Heart left ventricle (tissue), 16 donors: ENCODE results near the gene CELSR1. TPM values are rescaled to one million over a fixed set of nuclear protein-coding genes. Genes with fewer than 3 reads are reported as not detected.

Source experiments
- ATAC-seq, 4 donors: fragments of 200-7000 bp; cut with Tn5 transposase; one replicate each; pipeline ENCODE4 v1.9.1; 2020 to 2022; ENCODE audit warnings: moderate library complexity in 4 of 4, mild to moderate bottlenecking in 3 of 4, moderate number of reproducible peaks in 1 of 4
- DNase-seq, 5 donors: peaks; one replicate each; pipeline ENCODE4 v3.0.0-alpha.2; 2020
- H3K27ac ChIP-seq, 12 donors: fragments of 200-600 bp; sonication (generic) in 4 of 12; one replicate each; pipeline versions ENCODE4 v1.5.0 to v1.8.0; 2016 to 2022; ENCODE audit warnings: mild to moderate bottlenecking in 2 of 12
- H3K27me3 ChIP-seq, 9 donors: fragments of 200-600 bp; sonication (generic) in 2 of 9; one replicate each; pipeline versions ENCODE4 v1.5.1 to v1.8.0; 2016 to 2022; ENCODE audit warnings: mild to moderate bottlenecking in 3 of 9
- H3K36me3 ChIP-seq, 9 donors: fragments of 200-600 bp; sonication (generic) in 2 of 9; one replicate each; pipeline versions ENCODE4 v1.5.0 to v1.8.0; 2018 to 2022; ENCODE audit warnings: mild to moderate bottlenecking in 2 of 9
- H3K4me1 ChIP-seq, 12 donors: fragments of 200-600 bp; sonication (generic) in 4 of 12; one replicate each; pipeline versions ENCODE4 v1.5.0 to v1.8.0; 2016 to 2022; ENCODE audit warnings: mild to moderate bottlenecking in 3 of 12
- H3K4me3 ChIP-seq, 12 donors: fragments of 200-600 bp; sonication (generic) in 4 of 12; one replicate each; pipeline versions ENCODE4 v1.5.0 to v1.8.0; 2017 to 2022; ENCODE audit warnings: mild to moderate bottlenecking in 9 of 12, moderate library complexity in 4 of 12
- H3K9me3 ChIP-seq, 12 donors: fragments of 200-600 bp; sonication (generic) in 4 of 12; one replicate each; pipeline versions ENCODE4 v1.5.0 to v1.8.0; 2016 to 2022; ENCODE audit warnings: mild to moderate bottlenecking in 1 of 12
- POLR2A ChIP-seq, 2 donors: fragments of 450-650 bp; IDR thresholded peaks; one replicate each; pipeline ENCODE4 v1.6.1; 2017; ENCODE audit warnings: antibody characterized with exemption in 2 of 2, mild to moderate bottlenecking in 2 of 2, moderate library complexity in 2 of 2
- WGBS, 4 donors: extraction: QIAGEN DNeasy Blood & Tissue Kit in 2 of 4; methylation state at CpG; one replicate each; pipeline versions ENCODE4 v1.1.5 to v1.1.7; 2013 to 2018; 5-methylcytosine and 5-hydroxymethylcytosine counted together
- intact Hi-C, 10 donors: fragments of 100-400 bp; cut with DNase I; formaldehyde crosslinking; loops; one replicate each; pipeline versions ENCODE4 v1.11.1 to v1.14.2; 2022
- polyA plus RNA-seq, 2 donors: library from polyadenylated mRNA; stranded (reverse); fragments of 200-250 nt; gene quantifications; one replicate each; pipeline ENCODE4 v1.2.3, GENCODE V29; 2013
- total RNA-seq, 9 donors: library from RNA; depleted of rRNA in 2 of 9; stranded (reverse); fragments of >200 nt in 2 of 9; fragmentation: NEBNext Ultra II Directional in 3 of 9; extraction: Animal tissue kit (Norgen Biotek cat#: 25700) in 3 of 9; gene quantifications; one replicate each; pipeline versions ENCODE4 v1.1.0 to v1.2.4, GENCODE V29; 2016 to 2023
- TF ChIP-seq, protein P1 (sequence below), 12 donors: fragments of 200-600 bp; sonication (generic) in 4 of 12; IDR thresholded peaks; one replicate each; pipeline versions ENCODE4 v1.5.0 to v1.8.0; 2018 to 2022; ENCODE audit warnings: antibody characterized with exemption in 12 of 12, mild to moderate bottlenecking in 5 of 12
- donor health status: ischemic (EF 13 %, LVEDD 7.1; RV severe dilation, severe dysfunction).
- donor health status: healthy with polysubstance abuse.
- donor health status: DM: no; HTN: yes; CAD: no.
- donor health status: DM: no; HTN: no; CAD: no.
- donor health status: ischemic (EF 25% LVEDD 6.9; RV normal size, moderate dysfunction).
- donor health status: ischemic (EF 25% LVEDD 5.7; RV mildly dilated, moderate dysfunction).
- donor health status: healthy.
- donor health status: DM: yes; HTN: yes; CAD: no.
- donor health status: ischemic (EF 35%, LVEDD 5.7; RV mildly dilated, moderate dysfunction).
- donor health status: nonischemic (EF 11% LVEDD 7.7; RV severe dilation, severe dysfunction).
- donor health status: DM: yes; HTN: yes; CAD: no.
- donor health status: PGD.
- donor health status: ischemic (EF 29% LVEDD 5.4; RV normal size, mild dysfunction).
- donor health status: nonischemic (EF 23%, LVEDD 6.1; RV moderate dilation, normal function).

CELSR1 gene
- total and polyA plus RNA-seq, 11 donors = 5.9 to 15.8 (median 11.9) TPM

DNA sequence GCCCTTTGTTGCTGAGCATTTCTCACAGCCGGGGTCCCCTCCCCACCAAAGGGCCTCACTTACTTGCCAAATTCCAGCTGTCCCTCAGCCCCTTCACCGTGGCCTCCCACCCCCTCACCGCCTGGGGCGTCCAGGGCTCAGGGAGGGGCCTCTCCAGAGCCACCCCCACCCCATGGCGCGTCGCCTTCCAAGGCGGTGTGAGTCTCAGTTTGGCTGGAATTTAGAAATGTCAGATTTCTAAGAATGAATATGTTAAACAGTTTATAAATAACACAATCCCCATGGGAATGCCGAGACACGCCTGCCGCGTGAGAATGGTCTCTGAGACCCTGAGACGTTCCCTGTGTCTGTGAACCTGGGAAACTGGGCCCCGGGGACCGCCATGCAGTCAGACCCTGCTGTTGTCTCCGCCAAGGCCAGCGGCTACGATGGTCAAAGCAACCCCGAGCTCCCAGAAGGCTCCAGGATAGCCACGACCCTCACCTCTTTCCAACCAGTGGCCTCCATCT is 28.9 kb downstream of the CELSR1 start:
- H3K27ac ChIP-seq = no peak overlapping the region
- peaks cover 0 to 5% (median 0%) of the 10 kb centered on the region in 12 donors for H3K4me1 ChIP-seq
- WGBS, 4 donors = 45 to 68% (median 51%) methylated on average over 20 of the region's 20 CpGs
- no peak for ATAC-seq
- no peaks in the 10 kb centered on the region for H3K36me3 ChIP-seq
- no peak for DNase-seq
- TF ChIP-seq, protein P1, sequence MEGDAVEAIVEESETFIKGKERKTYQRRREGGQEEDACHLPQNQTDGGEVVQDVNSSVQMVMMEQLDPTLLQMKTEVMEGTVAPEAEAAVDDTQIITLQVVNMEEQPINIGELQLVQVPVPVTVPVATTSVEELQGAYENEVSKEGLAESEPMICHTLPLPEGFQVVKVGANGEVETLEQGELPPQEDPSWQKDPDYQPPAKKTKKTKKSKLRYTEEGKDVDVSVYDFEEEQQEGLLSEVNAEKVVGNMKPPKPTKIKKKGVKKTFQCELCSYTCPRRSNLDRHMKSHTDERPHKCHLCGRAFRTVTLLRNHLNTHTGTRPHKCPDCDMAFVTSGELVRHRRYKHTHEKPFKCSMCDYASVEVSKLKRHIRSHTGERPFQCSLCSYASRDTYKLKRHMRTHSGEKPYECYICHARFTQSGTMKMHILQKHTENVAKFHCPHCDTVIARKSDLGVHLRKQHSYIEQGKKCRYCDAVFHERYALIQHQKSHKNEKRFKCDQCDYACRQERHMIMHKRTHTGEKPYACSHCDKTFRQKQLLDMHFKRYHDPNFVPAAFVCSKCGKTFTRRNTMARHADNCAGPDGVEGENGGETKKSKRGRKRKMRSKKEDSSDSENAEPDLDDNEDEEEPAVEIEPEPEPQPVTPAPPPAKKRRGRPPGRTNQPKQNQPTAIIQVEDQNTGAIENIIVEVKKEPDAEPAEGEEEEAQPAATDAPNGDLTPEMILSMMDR (IDR thresholded peaks at IDR 0.05) = no peak
- no peak for TF ChIP-seq POLR2A (IDR thresholded peaks at IDR 0.05)
- no peak overlapping the region for H3K4me3 ChIP-seq
- peaks cover 0 to 4% (median 0%) of the 10 kb centered on the region in 9 donors for H3K27me3 ChIP-seq
- intact Hi-C loops = no loop called here
- H3K9me3 ChIP-seq = no peaks in the 10 kb centered on the region

DNA sequence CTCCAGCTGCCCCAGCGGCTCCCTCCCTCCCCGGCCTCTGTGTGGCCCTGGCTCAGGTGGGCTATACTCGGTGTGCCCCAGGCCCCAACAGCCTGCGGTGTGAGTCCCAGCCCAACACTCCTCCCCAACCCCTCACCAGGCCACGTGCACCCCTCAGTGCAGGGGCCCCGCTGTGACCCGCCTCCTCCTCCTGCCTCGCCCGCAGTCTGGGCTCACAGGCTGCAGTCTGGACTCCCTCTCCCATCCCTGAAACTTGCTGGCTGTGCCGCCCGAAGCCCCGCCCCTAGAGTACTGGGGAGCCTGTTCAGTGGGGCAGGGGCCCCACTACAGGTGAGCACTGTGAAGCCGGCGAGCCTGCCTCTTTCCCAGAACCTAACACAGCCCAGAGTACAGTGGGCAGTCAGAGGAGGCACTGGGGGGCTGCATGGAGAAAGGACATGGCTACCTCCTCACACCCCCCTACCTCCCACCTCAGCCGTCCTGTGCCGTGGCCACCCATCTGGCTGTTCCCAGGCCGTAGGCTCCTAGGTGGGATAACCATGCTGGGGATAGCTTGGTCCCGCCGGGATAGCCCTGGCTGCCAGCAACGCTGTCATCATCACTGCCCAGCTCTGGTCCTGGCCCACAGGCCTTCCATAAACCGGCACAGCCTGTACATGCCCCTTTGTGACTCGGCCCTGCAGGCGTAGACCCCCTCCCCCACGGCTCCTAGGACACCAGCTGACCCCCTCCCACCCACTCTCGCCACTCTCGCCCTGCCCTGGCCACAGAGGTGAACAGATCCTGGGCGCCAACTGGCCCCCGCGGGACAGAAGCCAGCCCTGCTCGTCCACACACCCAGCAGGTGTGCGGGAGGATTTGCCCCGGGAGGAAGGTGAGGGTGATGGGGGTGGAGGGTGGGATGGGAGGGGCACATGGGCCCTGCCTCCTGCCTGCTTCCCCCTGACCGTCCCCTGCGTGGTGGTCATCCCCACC is 29.7 kb downstream of the CELSR1 start:
- intact Hi-C loops = no loop called here
- Histone ChIP-seq H3K4me3 (no peak overlapping the region), H3K4me1 (peaks cover 0 to 5% (median 0%) of the 10 kb centered on the region in 12 donors), H3K27me3 (peaks cover 0 to 4% (median 0%) of the 10 kb centered on the region in 9 donors), H3K36me3 (no peaks in the 10 kb centered on the region), H3K27ac (no peak overlapping the region), H3K9me3 (no peaks in the 10 kb centered on the region)
- DNase-seq (peak in 1 of 5 donors; percentile 21), ATAC-seq (no peak)
- 63 to 79% (median 69%) methylated on average over 19 to 34 of the region's 34 CpGs for WGBS, 4 donors
- TF ChIP-seq POLR2A (IDR thresholded peaks at IDR 0.05) = no peak
- TF ChIP-seq, protein P1 (IDR thresholded peaks at IDR 0.05) = no peak

DNA sequence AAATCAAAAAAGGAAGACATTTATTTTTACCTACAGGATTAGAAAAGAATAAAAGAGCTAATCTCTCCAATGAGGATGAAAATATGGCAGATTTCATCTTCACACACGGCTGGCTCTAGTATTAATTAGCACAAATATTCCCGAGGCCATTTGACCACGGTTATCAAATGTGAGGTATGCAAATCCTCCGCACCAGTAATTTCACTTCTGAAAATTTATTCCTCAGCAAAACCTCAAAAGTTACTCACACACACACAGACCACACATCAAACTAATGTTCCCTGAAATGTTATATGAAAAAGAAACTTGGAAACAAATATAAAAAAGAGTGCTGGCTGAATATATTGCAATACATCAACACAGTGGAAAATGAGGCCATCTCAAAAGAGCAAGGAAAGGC is 32.8 kb downstream of the CELSR1 start:
- 71 to 87% (median 81%) methylated on average over 4 of the region's 4 CpGs for WGBS, 4 donors
- Histone ChIP-seq H3K9me3 (no peaks in the 10 kb centered on the region), H3K27ac (no peak overlapping the region), H3K4me3 (no peak overlapping the region), H3K27me3 (peaks cover 0 to 6% (median 0%) of the 10 kb centered on the region in 9 donors), H3K4me1 (no peaks in the 10 kb centered on the region), H3K36me3 (no peaks in the 10 kb centered on the region)
- intact Hi-C loops = no loop called here
- TF ChIP-seq POLR2A (IDR thresholded peaks at IDR 0.05) = no peak
- TF ChIP-seq, protein P1 (IDR thresholded peaks at IDR 0.05) = no peak
- DNase-seq = no peak
- no peak for ATAC-seq

DNA sequence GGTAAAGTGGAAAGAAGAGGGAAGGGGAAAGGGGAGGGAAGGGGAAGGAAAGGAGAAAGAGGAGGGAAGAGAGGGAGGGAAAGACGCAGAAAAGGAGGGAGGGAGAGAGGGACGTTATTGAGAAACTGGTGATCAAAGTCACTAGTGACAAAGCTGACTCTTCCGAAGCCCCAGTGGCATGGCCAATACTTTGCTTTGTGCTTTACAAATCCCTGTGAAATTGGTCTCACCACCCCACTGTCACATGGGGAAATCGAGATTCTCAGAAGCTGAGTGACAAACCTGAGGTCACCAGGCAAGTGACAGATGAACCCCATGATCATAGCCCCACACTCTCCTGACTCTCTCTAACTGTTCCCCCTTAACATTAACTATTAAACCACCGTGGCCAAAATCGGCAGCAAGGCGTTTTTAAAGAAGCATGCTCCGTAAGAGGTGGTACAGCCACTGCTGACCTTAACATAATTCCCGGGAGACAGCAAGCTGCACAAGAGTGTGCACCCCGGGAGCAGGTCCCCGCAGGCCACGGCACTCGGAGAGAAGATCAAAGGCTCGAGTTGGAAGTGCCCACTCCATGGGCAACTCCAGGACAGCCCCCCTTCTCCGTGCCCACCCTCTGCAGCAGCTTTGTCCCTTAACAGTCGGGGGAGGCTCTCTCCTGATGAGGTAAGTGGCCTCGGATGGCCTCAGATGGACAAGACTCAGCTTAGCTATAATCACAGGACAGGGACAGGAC is 34.8 kb downstream of the CELSR1 start:
- Histone ChIP-seq H3K27me3 (peaks cover 0 to 9% (median 0%) of the 10 kb centered on the region in 9 donors), H3K4me3 (no peak overlapping the region), H3K4me1 (no peaks in the 10 kb centered on the region), H3K9me3 (no peaks in the 10 kb centered on the region), H3K27ac (no peak overlapping the region), H3K36me3 (no peaks in the 10 kb centered on the region)
- TF ChIP-seq, protein P1 (IDR thresholded peaks at IDR 0.05) = no peak
- TF ChIP-seq POLR2A (IDR thresholded peaks at IDR 0.05) = no peak
- no peak for ATAC-seq
- intact Hi-C loops = no loop called here
- 64 to 75% (median 66%) methylated on average over 10 to 17 of the region's 17 CpGs for WGBS, 4 donors
- DNase-seq = no peak
